GM18526 (cell line): Measurements from ENCODE around the gene KCNAB2.

Experiments used
- POLR2A ChIP-seq: IDR thresholded peaks from 3 replicates; pipeline ENCODE4 v1.6.1; 2011; ENCODE audit not compliant: insufficient read length; ENCODE audit errors: extremely low read depth

Gene KCNAB2

DNA sequence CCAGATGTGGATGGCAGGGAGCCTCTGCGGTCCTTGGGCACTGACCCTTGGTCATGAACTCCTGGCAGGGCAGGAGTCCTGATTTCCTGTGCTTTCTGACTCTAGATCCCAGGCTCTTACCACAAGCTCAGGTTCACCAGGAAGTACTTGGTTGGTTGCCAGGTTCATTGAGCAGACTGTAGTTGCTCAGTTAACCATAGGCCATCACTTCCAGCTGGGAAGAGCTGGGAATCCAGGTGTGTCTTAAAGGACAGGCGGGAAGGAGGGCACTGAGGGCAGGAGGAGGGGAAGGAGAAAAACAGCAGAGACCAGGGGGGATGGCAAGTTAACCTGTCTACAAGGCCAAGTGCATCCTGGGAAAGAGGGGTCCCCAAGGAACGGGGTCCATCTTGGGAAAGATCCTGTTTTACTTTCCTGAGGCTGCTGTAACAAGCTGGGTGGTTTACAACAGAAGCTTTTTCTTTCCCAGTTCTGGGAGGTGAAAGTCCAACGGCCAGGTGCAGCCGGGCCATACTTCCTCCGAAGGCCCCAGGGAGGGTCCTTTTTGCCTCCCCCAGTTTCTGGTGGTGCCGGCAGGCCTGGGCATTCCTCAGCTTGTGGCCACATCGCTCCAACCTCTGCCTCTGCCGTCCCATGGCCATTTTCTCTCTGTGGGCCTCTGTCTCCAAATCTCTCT, 11.6 kb downstream of the KCNAB2 start:
- no peak for TF ChIP-seq POLR2A

GRCh38 chr1:6059866-6060265, 14.2 kb downstream of the KCNAB2 start:
- no peak for TF ChIP-seq POLR2A

DNA sequence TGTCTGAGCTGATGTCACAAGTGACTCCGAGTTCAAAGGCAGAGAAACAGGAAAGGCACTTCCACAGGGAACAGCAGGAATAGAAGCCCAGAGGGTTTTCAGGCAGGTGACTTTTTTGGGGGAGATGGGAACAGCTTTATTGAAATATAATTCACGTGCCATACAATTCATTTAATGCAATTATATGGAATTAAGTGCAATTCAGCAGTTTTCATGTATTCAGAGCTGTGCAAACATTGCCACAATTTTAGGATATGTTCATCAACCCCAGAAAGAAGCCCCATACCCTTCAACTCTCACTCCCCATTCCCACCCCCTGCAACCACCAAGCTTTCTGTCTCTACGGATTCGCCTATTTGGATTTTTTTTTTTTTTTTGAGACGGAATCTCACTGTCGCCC, 17.0 kb downstream of the KCNAB2 start:
- no peak for TF ChIP-seq POLR2A

DNA sequence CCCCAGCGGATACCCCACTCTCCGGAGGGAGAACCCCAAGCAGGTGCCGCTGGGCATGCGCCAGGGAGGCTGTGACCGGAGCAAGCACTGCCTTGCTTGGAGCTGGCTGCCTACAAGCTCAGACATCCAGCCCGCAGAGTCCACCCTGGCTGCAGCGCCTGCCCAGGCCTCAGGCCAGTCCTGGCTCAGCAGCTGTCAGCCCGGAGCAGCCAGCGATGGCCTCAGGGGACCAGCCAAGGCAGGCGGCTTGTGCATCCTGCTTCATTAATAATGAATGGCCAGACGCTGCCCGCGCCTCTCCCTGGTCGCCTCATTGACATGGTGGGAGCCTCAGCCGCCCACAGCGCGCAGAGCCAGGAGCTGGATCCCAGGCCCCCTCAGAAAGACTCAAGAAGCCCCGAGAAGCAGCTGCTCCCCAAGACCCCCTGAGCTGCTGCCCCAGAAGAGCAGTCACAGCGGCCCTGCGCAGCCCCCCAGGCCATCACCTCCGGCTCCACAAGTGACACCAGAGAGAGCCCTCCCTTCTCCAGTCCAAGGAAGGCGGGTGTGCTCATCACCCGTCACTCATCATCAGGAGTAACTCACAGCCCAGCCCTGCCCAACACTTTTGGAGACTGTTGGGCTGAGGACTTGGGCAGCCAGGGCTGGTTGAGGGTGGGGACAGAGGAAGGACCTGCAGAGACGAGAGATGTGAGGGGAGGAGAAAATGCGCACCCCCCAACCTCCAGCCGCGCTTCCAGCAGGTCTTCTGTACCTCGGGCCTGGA, 19.6 kb downstream of the KCNAB2 start:
- TF ChIP-seq POLR2A, result no peak

GRCh38 chr1:6066680-6067079, 21.0 kb downstream of the KCNAB2 start:
- TF ChIP-seq POLR2A, result no peak

DNA sequence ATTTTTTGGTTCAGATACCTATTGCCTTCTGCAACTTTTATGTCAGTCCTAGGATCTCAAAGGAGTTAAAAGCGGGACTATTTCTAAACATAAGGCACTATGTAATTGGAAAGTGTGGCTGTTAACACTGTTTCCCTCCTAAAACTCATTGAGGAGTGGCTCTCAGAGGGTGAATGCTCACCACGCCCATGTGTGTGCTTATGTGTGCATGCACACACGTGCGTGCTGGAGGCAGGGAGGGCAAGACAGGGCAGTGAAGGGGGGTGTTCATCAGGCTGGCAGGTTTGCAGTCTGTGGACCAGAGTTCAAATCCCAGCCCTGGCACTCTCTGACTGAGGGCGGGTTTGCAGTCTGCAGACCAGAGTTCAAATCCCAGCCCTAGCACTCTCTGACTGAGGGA, 22.4 kb downstream of the KCNAB2 start:
- no peak for TF ChIP-seq POLR2A

DNA sequence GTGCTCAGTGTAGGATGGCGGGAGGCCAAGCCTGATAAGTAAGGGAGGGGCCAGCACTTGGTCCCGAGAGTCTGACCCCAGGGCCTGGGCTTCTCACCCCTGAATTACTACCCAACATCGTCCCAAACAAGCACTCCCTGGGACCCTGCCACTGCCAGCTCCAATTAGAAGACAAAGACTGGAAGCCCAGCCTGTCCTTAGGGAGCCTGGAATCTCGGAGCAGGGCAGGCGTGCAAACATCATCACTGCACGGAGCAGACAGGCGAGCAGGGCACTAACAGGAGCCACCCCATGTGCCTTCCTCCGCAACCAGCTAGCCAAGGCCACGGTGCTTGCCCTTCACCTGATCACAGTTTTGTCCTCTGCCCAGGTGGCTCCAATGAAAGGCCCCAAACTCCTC, 23.2 kb downstream of the KCNAB2 start:
- no peak for TF ChIP-seq POLR2A

DNA sequence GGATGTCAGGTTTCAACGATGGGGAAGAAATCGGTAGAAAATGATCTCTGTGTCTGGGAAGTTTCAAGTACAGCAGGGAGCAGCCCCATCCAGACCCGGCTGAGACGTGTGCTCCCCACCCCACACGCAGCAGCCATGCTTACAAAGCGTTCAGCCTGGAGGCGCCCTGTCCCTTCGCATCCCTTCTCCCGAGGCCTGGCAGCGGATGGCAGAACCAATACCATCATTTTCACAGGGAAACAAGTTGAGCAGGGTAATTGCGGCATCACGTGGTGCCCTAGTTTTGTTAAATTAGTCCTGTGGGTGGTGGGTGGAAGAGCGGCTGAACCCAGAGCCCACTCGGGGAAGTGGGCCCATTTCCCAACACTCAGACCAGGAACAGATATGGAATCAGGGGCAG, 23.9 kb downstream of the KCNAB2 start:
- no peak for TF ChIP-seq POLR2A

GRCh38 chr1:6070450-6070974, 24.8 kb downstream of the KCNAB2 start:
- no peak for TF ChIP-seq POLR2A

DNA sequence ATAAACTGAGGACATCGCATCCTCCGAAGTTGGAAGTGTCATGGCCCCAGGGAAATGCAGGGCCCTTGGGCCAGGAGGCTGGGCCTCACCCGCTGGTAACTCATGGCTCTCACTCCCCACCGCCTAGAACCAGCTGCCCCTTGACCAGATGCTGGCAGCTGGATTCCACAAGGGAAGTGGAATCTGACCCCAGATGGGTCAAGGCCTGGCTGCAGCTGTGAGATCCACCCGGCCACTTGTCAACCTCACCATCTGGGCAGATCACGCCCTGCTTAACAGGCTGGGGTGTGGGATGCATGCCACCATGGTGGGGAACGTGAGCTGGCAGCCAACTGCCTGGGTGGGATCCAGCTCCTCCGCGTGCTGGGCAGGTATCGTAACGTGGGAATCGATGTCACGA, 25.5 kb downstream of the KCNAB2 start:
- no peak for TF ChIP-seq POLR2A

- TF ChIP-seq POLR2A, result no peak
These were observed 27.2 kb downstream of the KCNAB2 start for GRCh38 chr1:6072774-6073479.

DNA sequence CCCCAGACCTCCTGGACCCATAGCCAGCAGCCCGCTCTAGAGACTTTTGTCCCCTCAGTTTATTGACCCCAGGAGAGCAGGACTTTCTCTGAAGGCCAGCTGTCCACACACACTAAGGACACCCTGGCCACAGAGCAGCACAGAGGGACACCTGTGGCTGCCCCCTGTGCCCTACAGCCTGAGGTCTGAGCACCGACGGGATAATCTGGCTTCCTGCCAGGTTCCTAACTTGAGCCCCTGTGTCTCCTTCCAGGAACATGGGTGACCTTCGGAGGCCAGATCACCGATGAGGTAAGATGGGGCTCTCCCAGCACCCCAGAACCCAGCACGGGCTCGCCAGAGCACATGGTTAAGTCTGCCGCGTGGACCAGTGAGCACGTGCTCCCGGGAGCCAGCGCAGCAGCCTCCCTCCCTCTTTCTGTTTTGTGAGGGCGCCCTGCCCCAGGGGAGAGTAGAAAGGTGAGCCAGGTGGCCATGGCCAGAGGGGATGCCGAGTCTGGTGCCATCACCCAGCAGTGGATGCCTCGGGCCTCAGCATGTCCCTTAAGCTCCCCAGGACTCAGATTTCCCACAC, 27.9 kb downstream of the KCNAB2 start:
- TF ChIP-seq POLR2A, result no peak

DNA sequence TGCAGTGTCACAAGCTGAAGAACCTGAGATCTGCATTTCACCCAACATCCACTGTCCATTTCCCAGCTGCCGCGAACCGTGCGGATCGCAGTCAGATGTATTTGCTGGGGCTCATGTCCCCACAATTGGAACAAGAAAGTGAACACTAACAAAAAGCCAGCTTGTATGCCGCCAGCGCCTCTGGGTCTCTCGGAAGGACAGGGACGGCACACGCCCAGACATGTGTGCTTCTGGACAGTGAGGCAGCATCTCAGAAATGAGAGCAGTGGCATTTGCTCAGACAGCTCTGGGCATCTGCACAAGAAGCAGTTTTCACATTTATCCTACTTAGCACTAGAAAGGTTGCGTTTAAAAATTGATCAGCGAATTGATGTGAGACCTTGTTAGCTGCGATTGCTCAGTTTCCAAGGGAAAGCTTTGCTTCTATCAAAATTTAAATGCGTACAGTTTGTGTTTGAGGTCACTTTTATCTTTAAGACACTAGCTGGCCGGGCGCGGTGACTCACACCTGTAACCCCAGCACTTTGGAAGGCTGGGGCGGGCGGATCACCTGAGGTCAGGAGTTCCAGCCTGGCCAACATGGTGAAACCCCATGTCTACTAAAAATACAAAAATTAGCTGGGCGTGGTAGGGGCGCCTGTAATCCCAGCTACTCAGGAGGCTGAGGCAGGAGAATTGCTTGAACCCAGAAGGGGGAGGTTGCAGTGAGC, 28.7 kb downstream of the KCNAB2 start:
- no peak for TF ChIP-seq POLR2A

DNA sequence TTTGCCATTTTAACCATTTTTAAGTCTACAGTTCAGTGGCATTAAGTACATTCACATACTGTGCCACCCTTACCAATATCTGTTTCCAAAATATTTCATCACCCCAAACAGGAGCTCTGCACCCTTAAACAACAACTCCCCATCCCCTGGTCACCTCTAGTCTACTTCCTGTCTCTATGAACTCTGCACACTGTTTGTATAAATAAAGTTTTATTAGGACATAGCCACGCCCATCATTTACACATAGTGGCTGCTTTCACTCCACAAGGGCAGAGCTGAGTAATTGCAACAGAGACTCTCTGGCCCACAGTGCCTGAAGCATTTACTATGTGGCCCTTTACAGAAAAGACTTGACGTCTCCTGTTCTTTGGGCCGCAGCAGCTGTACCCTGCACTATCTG, 30.1 kb downstream of the KCNAB2 start:
- TF ChIP-seq POLR2A, result no peak

DNA sequence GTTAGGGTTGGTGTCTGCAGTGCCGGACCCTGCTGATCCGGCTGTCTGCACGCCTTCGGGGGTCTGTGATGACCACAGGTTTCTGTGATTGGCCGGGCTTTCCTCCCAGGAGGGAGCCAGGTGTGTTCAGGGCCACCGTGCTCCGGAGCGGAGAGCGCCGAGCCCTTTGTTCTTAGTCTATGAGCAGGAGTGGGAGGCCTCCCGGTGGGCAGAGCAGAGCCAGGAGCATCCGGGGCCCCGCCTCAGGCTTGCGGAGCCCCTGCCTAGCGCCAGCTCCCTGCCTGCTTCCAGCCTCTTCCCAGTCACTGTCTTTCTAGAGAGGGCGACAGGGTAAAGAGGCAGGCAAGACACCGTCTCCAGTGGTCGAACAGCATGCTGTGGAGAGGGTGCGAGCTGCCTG, 31.8 kb downstream of the KCNAB2 start:
- no peak for TF ChIP-seq POLR2A

DNA sequence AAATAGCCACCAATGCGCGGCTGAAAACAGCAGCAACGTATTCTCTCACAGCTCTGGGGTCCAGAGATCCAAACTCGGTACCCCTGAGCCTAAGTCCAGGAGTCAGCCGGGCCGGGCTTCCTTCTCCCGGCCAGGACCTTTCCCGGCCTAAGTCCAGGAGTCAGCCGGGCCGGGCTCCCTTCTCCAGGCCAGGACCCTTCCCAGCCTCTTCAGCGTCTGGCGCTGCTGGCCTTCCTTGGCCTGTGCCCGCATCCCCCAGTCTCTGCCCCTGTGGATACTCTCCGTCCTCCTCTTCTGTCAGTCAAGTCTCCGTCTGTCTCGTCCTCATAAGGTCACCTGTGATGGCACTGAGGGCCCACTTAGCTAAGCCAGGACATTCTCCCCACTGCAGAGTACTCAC, 32.2 kb downstream of the KCNAB2 start:
- TF ChIP-seq POLR2A, result no peak

GRCh38 chr1:6080469-6080868, 34.8 kb downstream of the KCNAB2 start:
- no peak for TF ChIP-seq POLR2A
